OCI-LY1 (cell line): ENCODE results near the gene NUP188.

Experiments used
- H2AFZ ChIP-seq: fragments of 200-600 bp; sonication (generic), shearing (Covaris generic); 2 replicates; pipeline ENCODE4 v1.6.0; 2014; ENCODE audit warnings: antibody characterized with exemption, mild to moderate bottlenecking, low read length
- H3F3A ChIP-seq: fragments of 200-600 bp; sonication (generic), shearing (Covaris generic); 2 replicates; pipeline ENCODE4 v1.6.0; 2014; ENCODE audit warnings: mild to moderate bottlenecking, antibody characterized with exemption, low read length, moderate library complexity; ENCODE audit not compliant: insufficient read depth
- H3K27ac ChIP-seq: fragments of 200-600 bp; sonication (generic); 2 replicates; pipeline ENCODE4 v1.5.1; 2014; ENCODE audit warnings: low read length, mixed run types, mild to moderate bottlenecking, low read depth; ENCODE audit not compliant: poor library complexity, severe bottlenecking
- H3K27me3 ChIP-seq: fragments of 200-600 bp; sonication (generic); 2 replicates; pipeline ENCODE4 v1.6.0; 2014; ENCODE audit warnings: antibody characterized with exemption, mild to moderate bottlenecking, low read length, moderate library complexity; ENCODE audit not compliant: insufficient read depth
- H3K36me3 ChIP-seq: fragments of 200-600 bp; sonication (generic); 2 replicates; pipeline ENCODE4 v1.6.1; 2014; ENCODE audit warnings: mild to moderate bottlenecking, antibody characterized with exemption, low read length, moderate library complexity, mixed read lengths; ENCODE audit not compliant: insufficient read depth
- H3K4me1 ChIP-seq: fragments of 200-600 bp; sonication (generic); 2 replicates; pipeline ENCODE4 v1.5.1; 2014; ENCODE audit warnings: mild to moderate bottlenecking, low read length, moderate library complexity; ENCODE audit not compliant: insufficient read depth, severe bottlenecking
- H3K4me2 ChIP-seq: fragments of 200-600 bp; sonication (generic), shearing (Covaris generic); 2 replicates; pipeline ENCODE4 v1.6.1; 2014; ENCODE audit warnings: low read length
- H3K4me3 ChIP-seq: fragments of 200-600 bp; sonication (generic); 2 replicates; pipeline ENCODE4 v1.5.1; 2014; ENCODE audit warnings: low read length, low read depth, mild to moderate bottlenecking, mixed read lengths; ENCODE audit not compliant: poor library complexity, severe bottlenecking
- H3K79me2 ChIP-seq: fragments of 200-600 bp; shearing (Covaris generic); 2 replicates; pipeline ENCODE4 v1.6.1; 2016; ENCODE audit warnings: mixed run types, low read length, mixed read lengths; ENCODE audit not compliant: insufficient read depth
- H3K9ac ChIP-seq: fragments of 200-600 bp; sonication (generic), shearing (Covaris generic); 2 replicates; pipeline ENCODE4 v1.6.1; 2014; ENCODE audit warnings: mild to moderate bottlenecking, low read length, mixed read lengths
- H3K9me2 ChIP-seq: fragments of 200-600 bp; sonication (generic), shearing (Covaris generic); 2 replicates; pipeline ENCODE4 v1.6.1; 2014; ENCODE audit warnings: low read depth, mild to moderate bottlenecking, low read length, mixed read lengths
- H3K9me3 ChIP-seq: fragments of 200-600 bp; shearing (Covaris generic); 2 replicates; pipeline ENCODE4 v1.6.1; 2014; ENCODE audit warnings: low read length, mixed read lengths
- H4K20me1 ChIP-seq: fragments of 200-600 bp; sonication (generic), shearing (Covaris generic); 2 replicates; pipeline ENCODE4 v1.6.0; 2016; ENCODE audit warnings: mild to moderate bottlenecking, low read length; ENCODE audit not compliant: insufficient read depth
- CTCF ChIP-seq: fragments of 200-600 bp; sonication (generic), shearing (Covaris generic); IDR thresholded peaks from 2 replicates; pipeline ENCODE4 v1.5.1; 2017; ENCODE audit warnings: mild to moderate bottlenecking, antibody characterized with exemption, low read length, moderate library complexity, mixed read lengths
- EZH2 ChIP-seq: fragments of 200-600 bp; sonication (generic), shearing (Covaris generic); IDR thresholded peaks from 2 replicates; pipeline ENCODE4 v1.8.0; 2017; ENCODE audit warnings: borderline replicate concordance, mixed run types, mild to moderate bottlenecking, antibody characterized with exemption, low read length, moderate library complexity, mixed read lengths

The NUP188 gene

GRCh38 chr9:128933731-128934130 is 13.8 kb upstream of the NUP188 start:
- no peaks in the 10 kb centered on the region for H3K27me3 ChIP-seq
- no peak overlapping the region for H3K27ac ChIP-seq
- H3F3A ChIP-seq = no peaks in the 10 kb centered on the region
- H3K9me3 ChIP-seq = no peaks in the 10 kb centered on the region
- no peaks in the 10 kb centered on the region for H4K20me1 ChIP-seq
- H3K79me2 ChIP-seq = no peaks in the 10 kb centered on the region
- H2AFZ ChIP-seq = no peak overlapping the region
- H3K9ac ChIP-seq = no peak overlapping the region
- TF ChIP-seq EZH2 = no peak
- no peak overlapping the region for H3K4me2 ChIP-seq
- H3K36me3 ChIP-seq = no peaks in the 10 kb centered on the region
- no peaks in the 10 kb centered on the region for H3K9me2 ChIP-seq
- no peak overlapping the region for H3K4me3 ChIP-seq
- no peaks in the 10 kb centered on the region for H3K4me1 ChIP-seq

GRCh38 chr9:128936171-128936865 is 11.2 kb upstream of the NUP188 start:
- no peaks in the 10 kb centered on the region for H3K79me2 ChIP-seq
- no peak overlapping the region for H3K4me2 ChIP-seq
- no peak overlapping the region for H2AFZ ChIP-seq
- H3F3A ChIP-seq = no peaks in the 10 kb centered on the region
- no peaks in the 10 kb centered on the region for H3K9me3 ChIP-seq
- TF ChIP-seq EZH2 (no peak), CTCF (no peak)
- H3K9ac ChIP-seq = no peak overlapping the region
- no peaks in the 10 kb centered on the region for H3K27me3 ChIP-seq
- H3K27ac ChIP-seq = no peak overlapping the region
- H3K4me3 ChIP-seq = no peak overlapping the region
- H4K20me1 ChIP-seq = no peaks in the 10 kb centered on the region
- H3K36me3 ChIP-seq = no peaks in the 10 kb centered on the region
- H3K9me2 ChIP-seq = no peaks in the 10 kb centered on the region
- no peaks in the 10 kb centered on the region for H3K4me1 ChIP-seq

- no peaks in the 10 kb centered on the region for H3K36me3 ChIP-seq
- no peaks in the 10 kb centered on the region for H3K4me1 ChIP-seq
- no peak overlapping the region for H2AFZ ChIP-seq
- H3K4me3 ChIP-seq = no peak overlapping the region
- H3K4me2 ChIP-seq = no peak overlapping the region
- no peaks in the 10 kb centered on the region for H3K27me3 ChIP-seq
- H3K9me3 ChIP-seq = no peaks in the 10 kb centered on the region
- H3K9me2 ChIP-seq = no peaks in the 10 kb centered on the region
- TF ChIP-seq CTCF (no peak), EZH2 (no peak)
- H3F3A ChIP-seq = no peaks in the 10 kb centered on the region
- no peak overlapping the region for H3K27ac ChIP-seq
- no peaks in the 10 kb centered on the region for H3K79me2 ChIP-seq
- H3K9ac ChIP-seq = no peak overlapping the region
- H4K20me1 ChIP-seq = no peaks in the 10 kb centered on the region
Measured at GRCh38 chr9:128937310-128938165, 10.0 kb upstream of the NUP188 start.
